Measurements from ENCODE around the gene FAM170B. TPM values are rescaled to one million over a fixed set of nuclear protein-coding genes. Genes with fewer than 3 reads are reported as not detected.

The FAM170B gene
- total and polyA plus RNA-seq, 9 of the 15 experiments (the other 6 are each of a cell fraction or from before 2014, with no cell fraction given), result 0.11 to 0.21 TPM; not detected in 7

DNA sequence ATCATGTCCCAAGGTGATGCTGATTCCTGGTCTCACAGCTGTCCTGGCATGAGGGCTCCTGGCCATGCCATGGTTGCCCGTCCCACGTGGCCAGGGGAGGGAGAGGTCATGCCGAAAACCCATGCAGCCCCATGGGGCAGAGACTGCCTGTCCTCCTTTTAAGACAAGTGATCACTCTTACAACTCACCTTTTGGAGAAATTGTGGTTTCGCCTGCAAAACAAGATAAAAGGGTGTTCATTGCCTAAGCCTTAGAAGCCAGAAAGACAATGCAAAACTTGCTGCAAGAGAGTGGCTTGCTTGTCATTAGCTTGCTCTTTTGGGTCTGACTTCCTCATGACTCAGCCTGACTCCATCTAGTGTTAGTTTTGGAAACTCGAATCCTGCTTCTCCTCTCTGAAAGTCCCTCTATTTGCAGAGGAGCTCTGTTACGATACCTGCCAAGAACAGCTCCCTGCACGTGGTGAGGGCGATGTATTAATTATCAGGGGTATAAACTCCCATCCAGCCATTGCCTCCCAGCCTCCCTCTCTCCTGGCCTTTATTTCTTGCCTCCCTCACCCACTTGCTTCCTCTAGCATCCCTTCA, 27.7 kb upstream of the FAM170B start (continued):
- TF ChIP-seq ZMIZ1 (IDR thresholded peaks at IDR 0.05; ENCODE audit: low read depth in 2 of 2, low read length in 2 of 2), result peak in 1 of 2 experiments; percentile 84; a peak in 2 of 4 replicates
- peak in 1 of 2 experiments; percentile 89; a peak in 2 of 3 replicates for TF ChIP-seq CBX3 (IDR thresholded peaks at IDR 0.05; ENCODE audit: borderline replicate concordance in 1 of 2, low read length in 2 of 2)
- TF ChIP-seq, protein P1, sequence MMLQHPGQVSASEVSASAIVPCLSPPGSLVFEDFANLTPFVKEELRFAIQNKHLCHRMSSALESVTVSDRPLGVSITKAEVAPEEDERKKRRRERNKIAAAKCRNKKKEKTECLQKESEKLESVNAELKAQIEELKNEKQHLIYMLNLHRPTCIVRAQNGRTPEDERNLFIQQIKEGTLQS (IDR thresholded peaks at IDR 0.05), result peak; percentile 73
- TF ChIP-seq, protein P1 (CRISPR knock-in tag; conservative IDR thresholded peaks at IDR 0.05), result 0 out of 2 replicates have a peak, but pooled peaks have one; percentile 38
- no peak for TF ChIP-seq E2F5 (CRISPR knock-in tag; IDR thresholded peaks at IDR 0.05)
- no peak for TF ChIP-seq ZNF263 (CRISPR knock-in tag; IDR thresholded peaks at IDR 0.05; ENCODE audit: borderline replicate concordance)
- TF ChIP-seq GABPB1 (CRISPR knock-in tag; IDR thresholded peaks at IDR 0.05), result peak; percentile 66; the same call in 1 of the 2 replicates
- TF ChIP-seq MCM2 (IDR thresholded peaks at IDR 0.05; ENCODE audit: low read depth), result no peak
- peak; percentile 57; the same call in 1 of the 2 replicates for TF ChIP-seq JUN (IDR thresholded peaks at IDR 0.05; ENCODE audit: borderline replicate concordance, low read depth, low read length)
- no peak for TF ChIP-seq JUN (CRISPR knock-in tag; IDR thresholded peaks at IDR 0.05; ENCODE audit: borderline replicate concordance)
- peak; percentile 62 for TF ChIP-seq CBFA2T2 (conservative IDR thresholded peaks at IDR 0.05)
- no peak for TF ChIP-seq TAF9B (IDR thresholded peaks at IDR 0.05; ENCODE audit: partially characterized antibody)
- TF ChIP-seq ZNF431 (CRISPR knock-in tag; IDR thresholded peaks at IDR 0.05), result no peak
- TF ChIP-seq JUNB (CRISPR knock-in tag; conservative IDR thresholded peaks at IDR 0.05), result no peak
- peak; percentile 35; the same call in 1 of the 2 replicates for TF ChIP-seq MTA1 (IDR thresholded peaks at IDR 0.05; ENCODE audit: borderline replicate concordance)
- peak; percentile 54 for TF ChIP-seq USF1 (CRISPR knock-in tag; IDR thresholded peaks at IDR 0.05)
- peak; percentile 67; the same call in 1 of the 2 replicates for TF ChIP-seq TFAP4 (CRISPR knock-in tag; IDR thresholded peaks at IDR 0.05; ENCODE audit: borderline replicate concordance)
- TF ChIP-seq ZBED1 (IDR thresholded peaks at IDR 0.05), result no peak
- no peak for TF ChIP-seq KDM5B (IDR thresholded peaks at IDR 0.05; ENCODE audit: insufficient replicate concordance, low read depth, low read length)
- no peak for TF ChIP-seq ID3 (CRISPR knock-in tag; IDR thresholded peaks at IDR 0.05)
- peak; percentile 96 for TF ChIP-seq ID3 (tag; IDR thresholded peaks at IDR 0.05)

Measured in K562 (cell line).